ENCODE data around the gene RUVBL1. TPM values are rescaled to one million over a fixed set of nuclear protein-coding genes. Genes with fewer than 3 reads are reported as not detected.

Gene RUVBL1
- total and polyA plus RNA-seq, 4 donors = 13.3 to 23.1 (median 13.9) TPM

DNA sequence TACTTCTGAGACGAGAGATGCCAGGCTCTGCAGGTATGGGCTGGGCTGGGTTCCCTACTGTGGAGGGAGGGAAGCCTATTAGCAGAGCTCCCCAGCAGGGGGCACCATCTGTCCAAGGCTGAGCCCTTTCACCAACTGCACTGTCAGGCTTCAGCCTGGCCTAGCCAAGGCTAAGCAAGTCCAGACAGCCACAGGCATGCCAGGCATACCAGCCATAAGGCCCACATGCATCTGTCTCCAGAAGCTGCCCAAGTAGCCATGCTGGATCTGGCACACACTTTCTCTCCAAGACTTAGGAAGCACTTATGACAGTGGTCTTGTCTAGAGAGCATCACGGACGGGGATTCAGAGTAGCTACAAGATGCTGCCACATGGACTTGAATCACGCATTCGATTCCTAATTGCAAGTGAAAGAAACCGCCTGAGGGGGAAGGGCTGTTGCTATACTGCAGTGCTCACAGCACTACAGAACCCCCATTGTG lies 28.3 kb downstream of the RUVBL1 start:
- Histone ChIP-seq H3K36me3 (ENCODE audit: control insufficient read depth in 4 of 4, insufficient read depth in 3 of 4, low read depth in 1 of 4, low read length in 3 of 4) (peaks cover 0 to 4% (median 0%) of the 10 kb centered on the region in 4 donors), H3K4me1 (ENCODE audit: control insufficient read depth in 4 of 4, insufficient read depth in 4 of 4, low read length in 3 of 4) (peaks cover 15 to 66% (median 57%) of the 10 kb centered on the region in 4 donors), H3K27me3 (ENCODE audit: control insufficient read depth in 4 of 4, insufficient read depth in 4 of 4, low read length in 3 of 4) (no peaks in the 10 kb centered on the region), H3K9ac (ENCODE audit: low read depth in 1 of 2, low read length in 2 of 2) (no peak overlapping the region), H3K4me3 (ENCODE audit: low read depth in 1 of 3, low read length in 3 of 3) (no peak overlapping the region), H3K27ac (ENCODE audit: low read depth in 1 of 2, low read length in 2 of 2) (peak overlapping the region in 1 of 2 donors; percentile 64), H3K9me3 (ENCODE audit: control insufficient read depth in 4 of 4, low read length in 3 of 4) (no peaks in the 10 kb centered on the region)
- peak; percentile 85 for TF ChIP-seq CTCF (IDR thresholded peaks at IDR 0.05; ENCODE audit: low read depth, low read length, missing input control)
- no peak for TF ChIP-seq MAX (IDR thresholded peaks at IDR 0.05)
- no peak for TF ChIP-seq NR2F2 (IDR thresholded peaks at IDR 0.05)
- TF ChIP-seq JUND (IDR thresholded peaks at IDR 0.05) = no peak
- TF ChIP-seq EGR1 (IDR thresholded peaks at IDR 0.05; ENCODE audit: low read depth in 2 of 2) = no peak
- TF ChIP-seq, protein P1, sequence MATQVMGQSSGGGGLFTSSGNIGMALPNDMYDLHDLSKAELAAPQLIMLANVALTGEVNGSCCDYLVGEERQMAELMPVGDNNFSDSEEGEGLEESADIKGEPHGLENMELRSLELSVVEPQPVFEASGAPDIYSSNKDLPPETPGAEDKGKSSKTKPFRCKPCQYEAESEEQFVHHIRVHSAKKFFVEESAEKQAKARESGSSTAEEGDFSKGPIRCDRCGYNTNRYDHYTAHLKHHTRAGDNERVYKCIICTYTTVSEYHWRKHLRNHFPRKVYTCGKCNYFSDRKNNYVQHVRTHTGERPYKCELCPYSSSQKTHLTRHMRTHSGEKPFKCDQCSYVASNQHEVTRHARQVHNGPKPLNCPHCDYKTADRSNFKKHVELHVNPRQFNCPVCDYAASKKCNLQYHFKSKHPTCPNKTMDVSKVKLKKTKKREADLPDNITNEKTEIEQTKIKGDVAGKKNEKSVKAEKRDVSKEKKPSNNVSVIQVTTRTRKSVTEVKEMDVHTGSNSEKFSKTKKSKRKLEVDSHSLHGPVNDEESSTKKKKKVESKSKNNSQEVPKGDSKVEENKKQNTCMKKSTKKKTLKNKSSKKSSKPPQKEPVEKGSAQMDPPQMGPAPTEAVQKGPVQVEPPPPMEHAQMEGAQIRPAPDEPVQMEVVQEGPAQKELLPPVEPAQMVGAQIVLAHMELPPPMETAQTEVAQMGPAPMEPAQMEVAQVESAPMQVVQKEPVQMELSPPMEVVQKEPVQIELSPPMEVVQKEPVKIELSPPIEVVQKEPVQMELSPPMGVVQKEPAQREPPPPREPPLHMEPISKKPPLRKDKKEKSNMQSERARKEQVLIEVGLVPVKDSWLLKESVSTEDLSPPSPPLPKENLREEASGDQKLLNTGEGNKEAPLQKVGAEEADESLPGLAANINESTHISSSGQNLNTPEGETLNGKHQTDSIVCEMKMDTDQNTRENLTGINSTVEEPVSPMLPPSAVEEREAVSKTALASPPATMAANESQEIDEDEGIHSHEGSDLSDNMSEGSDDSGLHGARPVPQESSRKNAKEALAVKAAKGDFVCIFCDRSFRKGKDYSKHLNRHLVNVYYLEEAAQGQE (IDR thresholded peaks at IDR 0.05) = no peak
- TF ChIP-seq SP1 (IDR thresholded peaks at IDR 0.05) = no peak
- no peak for TF ChIP-seq FOXA1 (IDR thresholded peaks at IDR 0.05)
- TF ChIP-seq RAD21 (IDR thresholded peaks at IDR 0.05) = peak; percentile 98
- TF ChIP-seq RXRA (IDR thresholded peaks at IDR 0.05) = no peak
- no peak for TF ChIP-seq HNF4A (conservative IDR thresholded peaks at IDR 0.05)
- TF ChIP-seq FOXA2 (IDR thresholded peaks at IDR 0.05) = no peak
- no peak for TF ChIP-seq TAF1 (conservative IDR thresholded peaks at IDR 0.05)
- TF ChIP-seq ZBTB33 (IDR thresholded peaks at IDR 0.05) = no peak
- TF ChIP-seq GABPA (IDR thresholded peaks at IDR 0.05 in 1 of 2, conservative IDR thresholded peaks at IDR 0.05 in 1 of 2) = no peak
- 79% methylated on average over 6 of the region's 6 CpGs for WGBS
- peak; percentile 88 for DNase-seq (ENCODE audit: low spot score)

Data from liver (tissue), 9 donors.